Activated CD4-positive, CD25-positive, alpha-beta regulatory T cell treated with anti-CD3 and anti-CD28 coated beads, Interleukin-2, amount 50 U/mL, for 24 hours (primary cell): Measurements from ENCODE around the gene HEXIM2.
"Not testable (repeated sequence)": the region's sequence is repeated elsewhere in the genome, so short reads cannot be mapped to it uniquely, and the experiment has no call there.

ENCODE experiments used
- ATAC-seq, 2 donors: fragments of 150-1000 bp; cut with Tn5 transposase; one replicate each; pipeline ENCODE4 v1.10.0; 2021; ENCODE audit warnings: mild to moderate bottlenecking in 1 of 2, moderate library complexity in 1 of 2

Gene HEXIM2

GRCh38 chr17:45161288-45162024 lies at the start of gene HEXIM2:
Gene HEXIM2 (plus strand): TSS chr17:45161875. CDS start chr17:45162794, 919 bp downstream.
- peak; percentile 95 to 97 for ATAC-seq

- no peak for ATAC-seq
Measured at GRCh38 chr17:45112559-45113423, 48.9 kb upstream of the HEXIM2 start.

- ATAC-seq = no peak
Measured at GRCh38 chr17:45113424-45113754, 48.3 kb upstream of the HEXIM2 start.

- no peak for ATAC-seq
Measured at GRCh38 chr17:45114117-45114932, 47.4 kb upstream of the HEXIM2 start.

GRCh38 chr17:45115015-45115625 lies 46.6 kb upstream of the HEXIM2 start:
- ATAC-seq = no peak

GRCh38 chr17:45115871-45116270 lies 45.8 kb upstream of the HEXIM2 start:
- no peak for ATAC-seq

- ATAC-seq = no peak
Measured at GRCh38 chr17:45116434-45117016, 45.1 kb upstream of the HEXIM2 start.

GRCh38 chr17:45117334-45117733 lies 44.3 kb upstream of the HEXIM2 start:
- no peak for ATAC-seq

GRCh38 chr17:45117848-45118646 lies 43.6 kb upstream of the HEXIM2 start:
- ATAC-seq = no peak

GRCh38 chr17:45118691-45119090 lies 43.0 kb upstream of the HEXIM2 start:
- ATAC-seq = no peak

- ATAC-seq = no peak
Measured at GRCh38 chr17:45119964-45120363, 41.7 kb upstream of the HEXIM2 start.

- no peak for ATAC-seq
Measured at GRCh38 chr17:45120558-45120957, 41.1 kb upstream of the HEXIM2 start.

- ATAC-seq = no peak
Measured at GRCh38 chr17:45121055-45121454, 40.6 kb upstream of the HEXIM2 start.

- ATAC-seq = no peak
Measured at GRCh38 chr17:45123076-45123770, 38.5 kb upstream of the HEXIM2 start.

GRCh38 chr17:45123930-45124796 lies 37.5 kb upstream of the HEXIM2 start:
- ATAC-seq = peak; percentile 74 to 80

- ATAC-seq = not testable (repeated sequence)
Measured at GRCh38 chr17:45124797-45125122, 36.9 kb upstream of the HEXIM2 start.

- no peak for ATAC-seq
Measured at GRCh38 chr17:45125509-45125908, 36.2 kb upstream of the HEXIM2 start.

GRCh38 chr17:45127207-45127547 lies 34.5 kb upstream of the HEXIM2 start:
- ATAC-seq = no peak

GRCh38 chr17:45127548-45128300 lies 34.0 kb upstream of the HEXIM2 start:
- ATAC-seq = no peak
